Measurements from ENCODE around the gene TUBA4A.

DNA sequence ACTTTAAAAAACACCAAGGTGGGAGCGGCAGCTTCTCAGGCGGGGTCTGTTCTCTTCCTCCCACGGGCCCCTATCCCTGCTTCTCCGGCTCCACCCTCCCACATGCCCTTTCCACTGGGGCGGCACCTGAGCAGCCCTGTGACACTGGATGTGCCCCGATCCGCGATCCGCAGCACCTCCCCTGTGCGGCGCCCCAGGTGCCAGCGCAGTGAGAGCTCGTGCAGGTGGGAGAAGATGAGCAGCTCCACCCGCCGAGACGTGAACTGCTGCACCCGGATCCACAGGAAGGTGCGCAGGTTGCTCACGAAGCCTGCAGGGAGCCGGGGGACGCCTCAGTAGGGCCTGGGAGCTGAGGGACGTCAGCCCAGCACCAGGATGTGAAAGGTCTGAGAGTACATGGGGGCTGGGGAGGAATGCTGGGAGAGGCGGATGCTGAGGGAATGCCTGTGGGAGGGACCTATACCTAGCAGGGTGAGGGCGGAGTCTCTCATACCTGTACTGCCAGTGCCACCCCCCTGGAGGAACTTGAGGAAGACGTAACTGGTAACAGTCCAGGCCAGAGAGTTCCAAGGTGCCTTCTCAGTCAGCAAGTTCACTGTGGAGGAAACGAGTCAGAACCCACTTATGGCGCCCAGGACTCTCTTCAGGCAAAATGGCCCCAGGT lies 37.7 kb downstream of the TUBA4A start:
- TF ChIP-seq CTCF (IDR thresholded peaks at IDR 0.05; ENCODE audit: poor library complexity) (no peak), EZH2 (IDR thresholded peaks at IDR 0.05; ENCODE audit: borderline replicate concordance) (no peak), EZH2phosphoT487 (IDR thresholded peaks at IDR 0.05; ENCODE audit: low read depth, severe bottlenecking, unreplicated experiment) (no peak)

All from hepatocyte (in vitro differentiated cells).